PC-9 (cell line): Measurements from ENCODE around the gene PRDM10. TPM values are rescaled to one million over a fixed set of nuclear protein-coding genes. Genes with fewer than 3 reads are reported as not detected.
"Not testable (repeated sequence)": the region's sequence is repeated elsewhere in the genome, so short reads cannot be mapped to it uniquely, and the experiment has no call there.

Experiments used
- BruUV-seq: library from RNA; stranded (reverse); fragments of 400-500 nt; replicated peaks from 2 replicates; lab custom pipeline; 2021; lab: Mats Ljungman, UMichigan
- CTCF ChIA-PET: fragments of 300-600 bp; sonication (Branson Sonifier 250); formaldehyde crosslinking; loops from one replicate; lab custom pipeline; 2022; ENCODE audit warnings: antibody characterized with exemption; lab: Charles Lee
- POLR2A ChIA-PET: fragments of 300-600 bp; sonication (Branson Sonifier 250); formaldehyde crosslinking; loops from one replicate; lab custom pipeline; 2022; ENCODE audit warnings: antibody characterized with exemption; ENCODE audit not compliant: unreplicated experiment; lab: Charles Lee
- DNase-seq, 2 experiments: peaks; one replicate each; pipeline versions ENCODE4 v3.0.0 to v3.0.0-alpha.2; 2015 to 2022; ENCODE audit warnings: mixed read lengths in 1 of 2
- H2AFZ ChIP-seq: fragments of 200-600 bp; sonication (generic); 2 replicates; pipeline ENCODE4 v1.8.1; 2017; ENCODE audit warnings: antibody characterized with exemption
- H3F3A ChIP-seq: fragments of 200-600 bp; sonication (generic); 2 replicates; pipeline ENCODE4 v1.8.1; 2017; ENCODE audit warnings: antibody characterized with exemption, mild to moderate bottlenecking, low read depth; ENCODE audit not compliant: insufficient read depth
- H3K27ac ChIP-seq: fragments of 200-600 bp; sonication (generic); 2 replicates; pipeline ENCODE4 v1.6.1; 2016; ENCODE audit warnings: mixed run types
- H3K27me3 ChIP-seq: fragments of 200-600 bp; sonication (generic); 2 replicates; pipeline ENCODE4 v1.6.1; 2016; ENCODE audit warnings: low read depth, mixed run types; ENCODE audit not compliant: insufficient read depth
- H3K36me3 ChIP-seq: fragments of 200-600 bp; sonication (generic); 2 replicates; pipeline ENCODE4 v1.6.1; 2016; ENCODE audit warnings: low read depth, mixed run types
- H3K4me1 ChIP-seq: fragments of 200-600 bp; sonication (generic); replicated peaks from 2 replicates; pipeline ENCODE4 v1.6.1; 2016; ENCODE audit warnings: mixed run types; ENCODE audit not compliant: insufficient read depth
- H3K4me2 ChIP-seq: fragments of 200-600 bp; sonication (generic); 2 replicates; pipeline ENCODE4 v1.6.1; 2017; ENCODE audit warnings: mixed run types
- H3K4me3 ChIP-seq: fragments of 200-600 bp; sonication (generic); 2 replicates; pipeline ENCODE4 v1.6.1; 2016; ENCODE audit warnings: mixed run types
- H3K79me2 ChIP-seq: fragments of 200-600 bp; sonication (generic); 2 replicates; pipeline ENCODE4 v1.6.1; 2017; ENCODE audit warnings: low read depth, mixed run types
- H3K9me2 ChIP-seq: fragments of 200-600 bp; sonication (generic); 2 replicates; pipeline ENCODE4 v1.8.1; 2017; ENCODE audit warnings: mild to moderate bottlenecking; ENCODE audit not compliant: insufficient read depth
- H3K9me3 ChIP-seq: fragments of 200-600 bp; sonication (generic); 2 replicates; pipeline ENCODE4 v1.8.1; 2016; ENCODE audit warnings: low read depth; ENCODE audit not compliant: insufficient read depth
- H4K20me1 ChIP-seq: fragments of 200-600 bp; sonication (generic); 2 replicates; pipeline ENCODE4 v1.8.1; 2017; ENCODE audit not compliant: insufficient read depth
- CTCF ChIP-seq: fragments of 200-600 bp; sonication (generic); conservative IDR thresholded peaks from 2 replicates; pipeline ENCODE4 v1.6.1; 2017; ENCODE audit warnings: mixed run types, antibody characterized with exemption, mild to moderate bottlenecking, moderate library complexity
- EZH2 ChIP-seq: fragments of 200-600 bp; sonication (generic); IDR thresholded peaks from 2 replicates; pipeline ENCODE4 v1.8.0; 2017; ENCODE audit warnings: antibody characterized with exemption, low read depth
- intact Hi-C: fragments of 100-400 bp; cut with micrococcal nuclease; formaldehyde crosslinking; loops from one replicate; pipeline ENCODE4 v1.10.0; 2022; ENCODE audit not compliant: unreplicated experiment
- total RNA-seq: library from RNA; stranded (reverse); gene quantifications from 2 replicates; pipeline ENCODE4 v1.2.3, GENCODE V29; 2021

Gene PRDM10
- total RNA-seq, 1 experiment from 2014 or later, result 14.6 TPM

GRCh38 chr11:129973809-129974208 lies 28.8 kb downstream of the PRDM10 start:
- no peaks in the 10 kb centered on the region for H3K79me2 ChIP-seq
- H3K9me3 ChIP-seq, result no peaks in the 10 kb centered on the region
- no peaks in the 10 kb centered on the region for H3K4me1 ChIP-seq
- ChIA-PET CTCF (no interaction called here), POLR2A (interaction anchor here (0.7 kb wide), 1 partner anchor 99 kb away, joined by 6 read pairs; no protein-coding TSS in a partner anchor)
- no peak for TF ChIP-seq CTCF
- no peak for TF ChIP-seq EZH2
- H4K20me1 ChIP-seq, result no peaks in the 10 kb centered on the region
- H3K9me2 ChIP-seq, result no peaks in the 10 kb centered on the region
- no peak overlapping the region for H3K4me3 ChIP-seq
- H3K4me2 ChIP-seq, result no peak overlapping the region
- no peak overlapping the region for H3K27ac ChIP-seq
- no TSS peak for BruUV-seq
- intact Hi-C loops, result no loop called here
- no peaks in the 10 kb centered on the region for H3F3A ChIP-seq
- H3K36me3 ChIP-seq, result no peaks in the 10 kb centered on the region
- no peak overlapping the region for H2AFZ ChIP-seq
- no peaks in the 10 kb centered on the region for H3K27me3 ChIP-seq
- DNase-seq, result no peak

GRCh38 chr11:129973068-129973467 lies 29.6 kb downstream of the PRDM10 start:
- H2AFZ ChIP-seq, result no peak overlapping the region
- intact Hi-C loops, result no loop called here
- H3K27ac ChIP-seq, result no peak overlapping the region
- H4K20me1 ChIP-seq, result no peaks in the 10 kb centered on the region
- no peak overlapping the region for H3K4me2 ChIP-seq
- TF ChIP-seq CTCF (no peak), EZH2 (no peak)
- no peaks in the 10 kb centered on the region for H3K9me3 ChIP-seq
- ChIA-PET CTCF (interaction anchor here (0.5 kb wide), 1 partner anchor 212 kb away, joined by 3 read pairs; no protein-coding TSS in a partner anchor), POLR2A (interaction anchor here (0.6 to 0.7 kb wide), 2 partner anchors 43 to 185 kb away, joined by 3 to 5 read pairs; no protein-coding TSS in a partner anchor)
- no peaks in the 10 kb centered on the region for H3F3A ChIP-seq
- H3K4me1 ChIP-seq, result no peaks in the 10 kb centered on the region
- no peak for DNase-seq
- H3K4me3 ChIP-seq, result no peak overlapping the region
- H3K36me3 ChIP-seq, result no peaks in the 10 kb centered on the region
- BruUV-seq, result no TSS peak
- H3K27me3 ChIP-seq, result no peaks in the 10 kb centered on the region
- H3K9me2 ChIP-seq, result no peaks in the 10 kb centered on the region
- H3K79me2 ChIP-seq, result no peaks in the 10 kb centered on the region

- ChIA-PET CTCF (no interaction called here), POLR2A (interaction anchor here (0.6 kb wide), 1 partner anchor 42 kb away, joined by 3 read pairs; no protein-coding TSS in a partner anchor)
- H3K4me1 ChIP-seq, result no peaks in the 10 kb centered on the region
- no peaks in the 10 kb centered on the region for H4K20me1 ChIP-seq
- H3F3A ChIP-seq, result no peaks in the 10 kb centered on the region
- no TSS peak for BruUV-seq
- H3K79me2 ChIP-seq, result no peaks in the 10 kb centered on the region
- intact Hi-C loops, result no loop called here
- no peak for DNase-seq
- TF ChIP-seq EZH2, result no peak
- TF ChIP-seq CTCF, result no peak
- H3K27ac ChIP-seq, result no peak overlapping the region
- no peaks in the 10 kb centered on the region for H3K9me3 ChIP-seq
- no peak overlapping the region for H3K4me2 ChIP-seq
- H3K27me3 ChIP-seq, result no peaks in the 10 kb centered on the region
- H3K9me2 ChIP-seq, result no peaks in the 10 kb centered on the region
- no peak overlapping the region for H3K4me3 ChIP-seq
- H3K36me3 ChIP-seq, result no peaks in the 10 kb centered on the region
- no peak overlapping the region for H2AFZ ChIP-seq
These were observed 30.0 kb downstream of the PRDM10 start for GRCh38 chr11:129972611-129973010.

- H3K9me3 ChIP-seq, H3K4me3 ChIP-seq, DNase-seq, H3F3A ChIP-seq, H3K9me2 ChIP-seq, H3K4me1 ChIP-seq, H3K4me2 ChIP-seq, H3K36me3 ChIP-seq, POLR2A ChIA-PET, H3K27ac ChIP-seq, intact Hi-C loops, H2AFZ ChIP-seq, CTCF ChIA-PET, H4K20me1 ChIP-seq, BruUV-seq, H3K27me3 ChIP-seq, H3K79me2 ChIP-seq: not testable (repeated sequence)
These were observed 30.8 kb downstream of the PRDM10 start for GRCh38 chr11:129971856-129972255.
